GM12878 (cell line): ENCODE data around the gene POLD4. TPM values are rescaled to one million over a fixed set of nuclear protein-coding genes. Genes with fewer than 3 reads are reported as not detected.

Experiments
- CEBPZ ChIP-seq: fragments of 150-350 bp; IDR thresholded peaks from 2 replicates; pipeline ENCODE4 v1.6.1; 2016; ENCODE audit warnings: low read depth, low read length
- CREB1 ChIP-seq: IDR thresholded peaks from 2 replicates; pipeline ENCODE4 v1.6.1; 2012; ENCODE audit warnings: low read depth, mild to moderate bottlenecking, inconsistent platforms
- HCFC1 ChIP-seq: fragments of 150-350 bp; IDR thresholded peaks from 2 replicates; pipeline ENCODE4 v1.6.1; 2014; ENCODE audit warnings: low read length
- KDM1A ChIP-seq: fragments of 200-600 bp; sonication (generic); IDR thresholded peaks from 2 replicates; pipeline ENCODE4 v1.6.1; 2016; ENCODE audit warnings: borderline replicate concordance
- MTA3 ChIP-seq: IDR thresholded peaks from 2 replicates; pipeline ENCODE4 v1.6.1; 2012; ENCODE audit warnings: low read length, inconsistent platforms, borderline replicate concordance
- MYC ChIP-seq: IDR thresholded peaks from 2 replicates; pipeline ENCODE4 v1.6.1; 2011; ENCODE audit warnings: mild to moderate bottlenecking, low read length, moderate library complexity, inconsistent platforms; ENCODE audit not compliant: insufficient read depth, insufficient replicate concordance, insufficient read length, severe bottlenecking
- NFIC ChIP-seq: IDR thresholded peaks from 2 replicates; pipeline ENCODE4 v1.6.1; 2012; ENCODE audit warnings: low read depth, mild to moderate bottlenecking, inconsistent platforms, low read length, moderate library complexity
- NFYB ChIP-seq: IDR thresholded peaks from 2 replicates; pipeline ENCODE4 v1.6.1; 2011; ENCODE audit warnings: low read depth, mild to moderate bottlenecking, low read length, improper control_type of control experiment, moderate library complexity; ENCODE audit not compliant: insufficient read depth
- POLR2AphosphoS2 ChIP-seq: IDR thresholded peaks from 2 replicates; pipeline ENCODE4 v1.6.1; 2011; ENCODE audit warnings: low read depth, mild to moderate bottlenecking, low read length, improper control_type of control experiment, moderate library complexity
- POU2F2 ChIP-seq: IDR thresholded peaks from 3 replicates; pipeline ENCODE4 v1.6.1; 2011; ENCODE audit warnings: low read depth, mild to moderate bottlenecking, low read length, borderline replicate concordance
- RAD21 ChIP-seq: IDR thresholded peaks from 2 replicates; pipeline ENCODE4 v1.6.1; 2011; ENCODE audit warnings: mild to moderate bottlenecking, low read depth, low read length, moderate library complexity; ENCODE audit not compliant: insufficient read depth
- SP1 ChIP-seq: IDR thresholded peaks from one replicate; pipeline ENCODE4 v1.6.1; 2011; ENCODE audit warnings: low read depth, low read length
- TBL1XR1 ChIP-seq: IDR thresholded peaks from 2 replicates; pipeline ENCODE4 v1.6.1; 2012; ENCODE audit warnings: low read depth, low read length, improper control_type of control experiment
- USF1 ChIP-seq: IDR thresholded peaks from 2 replicates; pipeline ENCODE4 v1.6.1; 2011; ENCODE audit warnings: borderline replicate concordance, low read depth, mild to moderate bottlenecking, moderate library complexity, mixed read lengths, low read length; ENCODE audit not compliant: insufficient read depth; ENCODE audit errors: extremely low read length
- YBX1 ChIP-seq: fragments of 450-650 bp; IDR thresholded peaks from 2 replicates; pipeline ENCODE4 v1.6.1; 2016; ENCODE audit warnings: antibody characterized with exemption
- YY1 ChIP-seq: IDR thresholded peaks from 2 replicates; pipeline ENCODE4 v1.6.1; 2011; ENCODE audit warnings: low read depth, mild to moderate bottlenecking, low read length
- ZNF274 ChIP-seq: IDR thresholded peaks from one replicate; pipeline ENCODE4 v1.8.0; 2011; ENCODE audit not compliant: insufficient read length, insufficient read depth
- polyA plus RNA-seq, 11 experiments: library from polyadenylated mRNA; depleted of rRNA in 4 of 11; unstranded in 6 of 11; stranded (reverse) in 5 of 11; fragments of >200 nt; fragmentation: Nextera tagmentation in 4 of 11; fragmentation: Illumina TruSeq in 1 of 11; extraction: Ambion mirVana in 4 of 11; extraction: Trizol in 1 of 11; gene quantifications; 1 replicate in 1 of 11; 2 replicates in 10 of 11; pipeline versions ENCODE4 v1.2.1 to v1.2.3, GENCODE V29; 2011 to 2016; ENCODE audit warnings: inconsistent platforms in 2 of 11, missing spikeins in 2 of 11, low read depth in 1 of 11
- total RNA-seq, 4 experiments: library from RNA; depleted of rRNA in 3 of 4; stranded (reverse); fragments of >200 nt in 3 of 4; fragmentation: Illumina TruSeq in 1 of 4; extraction: Trizol in 1 of 4; gene quantifications; 2 replicates each; pipeline versions ENCODE4 v1.2.1 to v1.2.3, GENCODE V29; 2013 to 2021
- TF ChIP-seq, protein P1 (sequence below): fragments of 450-650 bp; IDR thresholded peaks from 2 replicates; pipeline ENCODE4 v1.6.1; 2016; ENCODE audit warnings: mild to moderate bottlenecking, moderate library complexity, borderline replicate concordance
- TF ChIP-seq, protein P2 (sequence below): fragments of 450-650 bp; IDR thresholded peaks from 2 replicates; pipeline ENCODE4 v1.6.1; 2017; ENCODE audit warnings: mild to moderate bottlenecking, low read depth, inconsistent platforms; ENCODE audit not compliant: poor library complexity, severe bottlenecking

The POLD4 gene
- total and polyA plus RNA-seq, 10 of the 15 experiments (the other 5 are each of a cell fraction or from before 2014, with no cell fraction given) = 8.1 to 176 (median 88.1) TPM

- no peak for TF ChIP-seq RAD21
- TF ChIP-seq, protein P1, sequence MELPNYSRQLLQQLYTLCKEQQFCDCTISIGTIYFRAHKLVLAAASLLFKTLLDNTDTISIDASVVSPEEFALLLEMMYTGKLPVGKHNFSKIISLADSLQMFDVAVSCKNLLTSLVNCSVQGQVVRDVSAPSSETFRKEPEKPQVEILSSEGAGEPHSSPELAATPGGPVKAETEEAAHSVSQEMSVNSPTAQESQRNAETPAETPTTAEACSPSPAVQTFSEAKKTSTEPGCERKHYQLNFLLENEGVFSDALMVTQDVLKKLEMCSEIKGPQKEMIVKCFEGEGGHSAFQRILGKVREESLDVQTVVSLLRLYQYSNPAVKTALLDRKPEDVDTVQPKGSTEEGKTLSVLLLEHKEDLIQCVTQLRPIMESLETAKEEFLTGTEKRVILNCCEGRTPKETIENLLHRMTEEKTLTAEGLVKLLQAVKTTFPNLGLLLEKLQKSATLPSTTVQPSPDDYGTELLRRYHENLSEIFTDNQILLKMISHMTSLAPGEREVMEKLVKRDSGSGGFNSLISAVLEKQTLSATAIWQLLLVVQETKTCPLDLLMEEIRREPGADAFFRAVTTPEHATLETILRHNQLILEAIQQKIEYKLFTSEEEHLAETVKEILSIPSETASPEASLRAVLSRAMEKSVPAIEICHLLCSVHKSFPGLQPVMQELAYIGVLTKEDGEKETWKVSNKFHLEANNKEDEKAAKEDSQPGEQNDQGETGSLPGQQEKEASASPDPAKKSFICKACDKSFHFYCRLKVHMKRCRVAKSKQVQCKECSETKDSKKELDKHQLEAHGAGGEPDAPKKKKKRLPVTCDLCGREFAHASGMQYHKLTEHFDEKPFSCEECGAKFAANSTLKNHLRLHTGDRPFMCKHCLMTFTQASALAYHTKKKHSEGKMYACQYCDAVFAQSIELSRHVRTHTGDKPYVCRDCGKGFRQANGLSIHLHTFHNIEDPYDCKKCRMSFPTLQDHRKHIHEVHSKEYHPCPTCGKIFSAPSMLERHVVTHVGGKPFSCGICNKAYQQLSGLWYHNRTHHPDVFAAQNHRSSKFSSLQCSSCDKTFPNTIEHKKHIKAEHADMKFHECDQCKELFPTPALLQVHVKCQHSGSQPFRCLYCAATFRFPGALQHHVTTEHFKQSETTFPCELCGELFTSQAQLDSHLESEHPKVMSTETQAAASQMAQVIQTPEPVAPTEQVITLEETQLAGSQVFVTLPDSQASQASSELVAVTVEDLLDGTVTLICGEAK = no peak
- TF ChIP-seq, protein P2, sequence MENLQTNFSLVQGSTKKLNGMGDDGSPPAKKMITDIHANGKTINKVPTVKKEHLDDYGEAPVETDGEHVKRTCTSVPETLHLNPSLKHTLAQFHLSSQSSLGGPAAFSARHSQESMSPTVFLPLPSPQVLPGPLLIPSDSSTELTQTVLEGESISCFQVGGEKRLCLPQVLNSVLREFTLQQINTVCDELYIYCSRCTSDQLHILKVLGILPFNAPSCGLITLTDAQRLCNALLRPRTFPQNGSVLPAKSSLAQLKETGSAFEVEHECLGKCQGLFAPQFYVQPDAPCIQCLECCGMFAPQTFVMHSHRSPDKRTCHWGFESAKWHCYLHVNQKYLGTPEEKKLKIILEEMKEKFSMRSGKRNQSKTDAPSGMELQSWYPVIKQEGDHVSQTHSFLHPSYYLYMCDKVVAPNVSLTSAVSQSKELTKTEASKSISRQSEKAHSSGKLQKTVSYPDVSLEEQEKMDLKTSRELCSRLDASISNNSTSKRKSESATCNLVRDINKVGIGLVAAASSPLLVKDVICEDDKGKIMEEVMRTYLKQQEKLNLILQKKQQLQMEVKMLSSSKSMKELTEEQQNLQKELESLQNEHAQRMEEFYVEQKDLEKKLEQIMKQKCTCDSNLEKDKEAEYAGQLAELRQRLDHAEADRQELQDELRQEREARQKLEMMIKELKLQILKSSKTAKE = no peak
- TF ChIP-seq SP1 = peak; percentile 74
- TF ChIP-seq NFIC = peak; percentile 71; the same call in 1 of the 2 replicates
- TF ChIP-seq YY1 = no peak
- no peak for TF ChIP-seq MTA3
- TF ChIP-seq POU2F2 = no peak
- no peak for TF ChIP-seq ZNF274
- peak; percentile 57 for TF ChIP-seq HCFC1
- TF ChIP-seq NFYB = peak; percentile 94
- no peak for TF ChIP-seq CEBPZ
- TF ChIP-seq TBL1XR1 = peak; percentile 82
- TF ChIP-seq KDM1A = no peak
- TF ChIP-seq POLR2AphosphoS2 = peak; percentile 43; the same call in 1 of the 2 replicates
- TF ChIP-seq MYC = no peak
- peak; percentile 100 for TF ChIP-seq USF1
- TF ChIP-seq CREB1 = peak; percentile 83
- no peak for TF ChIP-seq YBX1
These were observed 38.2 kb upstream of the POLD4 start, which contains the start of gene RAD9A (continued) for GRCh38 chr11:67391304-67392182.
